Activated CD4-positive, CD25-positive, alpha-beta regulatory T cell treated with anti-CD3 and anti-CD28 coated beads, Interleukin-2, amount 50 U/mL, for 16 hours (primary cell): ENCODE results near the gene FAHD1.

ENCODE experiments used
- DNase-seq: peaks from one replicate; pipeline ENCODE4 v3.0.0-alpha.2; 2020; ENCODE audit warnings: low read depth, low spot score

Gene FAHD1

DNA sequence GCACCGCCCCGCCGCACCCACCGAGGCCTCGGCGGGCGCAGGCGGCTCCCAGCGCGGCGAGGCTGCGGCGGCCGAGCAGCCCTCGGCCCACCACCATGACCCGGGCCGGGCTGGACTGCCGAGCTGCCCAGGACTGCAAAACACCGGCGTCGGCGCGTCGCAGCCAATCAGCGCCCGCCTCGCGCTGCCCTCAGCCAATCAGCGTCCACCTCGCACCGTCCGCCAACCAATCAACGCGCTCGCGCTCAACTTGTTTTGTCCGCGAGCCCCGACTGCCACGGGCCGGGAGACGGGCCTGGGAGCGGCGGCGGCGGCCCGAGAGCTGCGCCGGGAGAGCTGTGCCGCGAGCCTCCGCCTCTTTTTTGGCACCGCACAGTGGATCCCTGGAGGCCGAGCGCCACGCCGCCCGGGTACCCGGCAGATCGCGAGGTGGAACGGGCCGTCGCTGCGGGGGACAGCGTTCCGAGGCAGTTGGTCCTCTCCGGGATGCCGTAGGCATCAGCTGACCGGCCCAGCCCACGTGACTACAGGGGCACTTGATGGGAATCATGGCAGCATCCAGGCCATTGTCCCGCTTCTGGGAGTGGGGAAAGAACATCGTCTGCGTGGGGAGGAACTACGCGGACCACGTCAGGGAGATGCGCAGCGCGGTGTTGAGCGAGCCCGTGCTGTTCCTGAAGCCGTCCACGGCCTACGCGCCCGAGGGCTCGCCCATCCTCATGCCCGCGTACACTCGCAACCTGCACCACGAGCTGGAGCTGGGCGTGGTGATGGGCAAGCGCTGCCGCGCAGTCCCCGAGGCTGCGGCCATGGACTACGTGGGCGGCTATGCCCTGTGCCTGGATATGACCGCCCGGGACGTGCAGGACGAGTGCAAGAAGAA is at the start of gene FAHD1, which contains the start of gene HAGH:
TSS of gene FAHD1 (plus strand) at position 516 of the 883 bp plus-strand sequence. CDS start at position 549, 33 bp downstream.
TSS of gene HAGH (minus strand) at position 135 of the 883 bp plus-strand sequence. CDS start at position 97, 38 bp downstream.
- DNase-seq, result peak; percentile 79

GRCh38 chr16:1777375-1778199 is 49.4 kb upstream of the FAHD1 start:
- DNase-seq, result no peak

GRCh38 chr16:1778200-1779179 is 48.5 kb upstream of the FAHD1 start:
- no peak for DNase-seq

- no peak for DNase-seq
Measured at GRCh38 chr16:1779234-1779701, 47.7 kb upstream of the FAHD1 start.

GRCh38 chr16:1779741-1780676 is 47.0 kb upstream of the FAHD1 start:
- no peak for DNase-seq

- DNase-seq, result no peak
Measured at GRCh38 chr16:1780677-1781072, 46.3 kb upstream of the FAHD1 start.

DNA sequence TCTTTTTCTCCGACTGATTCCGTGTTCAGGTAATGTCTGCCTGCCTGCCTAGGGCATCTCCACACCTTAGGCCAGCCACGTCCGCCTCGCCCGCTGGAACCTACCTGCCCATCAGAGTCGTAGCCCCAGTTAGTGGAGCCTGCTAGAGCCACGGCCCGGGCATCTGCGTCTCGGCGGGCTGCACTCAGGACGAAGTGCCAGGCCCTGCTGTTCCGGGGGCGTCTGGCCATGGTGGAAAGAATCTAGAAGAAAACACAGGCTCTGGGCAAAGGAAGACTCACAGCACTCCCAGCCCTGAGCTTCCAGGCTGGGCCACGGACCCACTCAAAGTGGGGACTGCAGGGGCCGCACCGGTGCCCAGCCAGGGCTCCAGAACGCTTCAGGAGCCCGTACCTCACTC is 45.8 kb upstream of the FAHD1 start:
- DNase-seq, result no peak

DNA sequence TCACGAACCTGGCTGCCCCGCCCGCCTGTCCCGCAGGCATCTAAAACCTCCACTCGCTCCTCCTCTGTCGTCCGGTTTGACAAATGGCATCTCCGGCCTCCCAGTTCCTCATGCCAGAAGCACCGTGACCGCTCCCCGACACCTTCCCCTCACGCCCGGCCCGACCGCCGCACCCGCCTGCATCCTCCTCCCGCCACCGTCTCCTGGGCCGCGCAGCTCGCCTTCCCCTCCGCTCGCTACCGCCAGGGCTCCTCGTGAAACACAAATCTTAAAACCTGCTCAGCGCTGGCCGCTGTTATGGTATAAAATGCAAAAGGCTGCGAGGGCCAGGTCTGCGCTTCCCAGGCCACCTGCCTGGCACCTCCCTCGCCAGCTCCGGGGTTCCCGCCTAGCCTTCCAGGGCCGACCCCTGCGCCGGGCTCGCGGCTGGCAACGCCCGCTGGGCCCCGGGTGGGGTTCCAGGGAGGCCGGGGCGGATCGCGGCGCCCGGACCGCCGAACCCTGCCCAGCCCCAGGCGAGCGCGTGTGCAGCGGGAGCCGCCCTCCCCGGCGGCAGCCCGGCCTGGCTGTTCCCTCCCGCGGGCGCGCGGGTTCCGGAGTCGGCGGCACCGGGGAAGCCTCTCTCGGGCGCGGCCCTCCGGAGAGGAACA is 45.1 kb upstream of the FAHD1 start:
- DNase-seq, result no peak

- peak; percentile 97 for DNase-seq
Measured at GRCh38 chr16:1782408-1783264, 44.4 kb upstream of the FAHD1 start, which contains the start of the genes NUBP2 and SPSB3. TSS of gene NUBP2 (plus strand) at chr16:1782960. CDS start at chr16:1783021, 61 bp downstream. TSS of gene SPSB3 (minus strand) at chr16:1782571. CDS start at chr16:1781483, 1,088 bp downstream.

DNA sequence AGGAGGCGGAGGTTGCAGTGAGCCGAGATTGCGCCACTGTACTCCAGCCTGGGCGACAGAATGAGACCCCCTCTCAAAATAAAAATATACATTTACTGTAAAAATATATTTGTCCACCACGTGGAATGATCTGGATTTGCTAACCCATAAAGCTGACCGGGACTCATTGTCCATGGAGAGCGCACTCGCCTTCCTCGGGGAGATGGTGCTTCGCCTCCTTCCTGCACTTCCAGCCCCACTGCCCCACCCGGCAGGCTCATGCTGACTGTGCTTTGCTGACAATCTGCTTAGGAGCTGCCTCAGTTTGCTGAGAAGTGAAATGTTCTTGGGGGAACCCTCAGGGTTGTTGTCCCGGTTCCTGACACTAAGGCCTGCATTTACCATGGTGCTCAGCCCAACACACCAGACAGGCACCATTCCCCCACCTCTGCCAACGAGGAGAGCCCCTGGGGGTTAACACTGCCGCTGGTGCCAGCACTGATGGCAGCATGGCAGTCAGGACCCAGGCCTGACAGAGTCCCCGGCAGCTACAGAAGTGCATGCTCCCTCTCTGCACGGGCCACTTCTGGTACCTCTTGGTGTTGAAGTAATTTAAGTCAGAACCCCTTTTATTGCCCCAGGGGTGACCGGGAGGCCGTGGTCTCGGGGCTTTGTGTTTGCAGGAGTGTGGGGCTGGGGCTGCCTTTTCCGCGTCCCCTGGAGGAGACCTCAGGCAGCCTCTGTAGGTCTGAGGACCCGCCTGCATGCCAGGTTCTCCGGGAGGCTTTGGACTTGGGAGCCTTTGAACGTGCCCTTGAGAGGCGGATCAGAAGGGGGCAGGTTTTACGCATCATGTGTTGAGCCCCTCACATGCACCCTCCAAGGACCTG is 41.8 kb upstream of the FAHD1 start:
- no peak for DNase-seq

DNA sequence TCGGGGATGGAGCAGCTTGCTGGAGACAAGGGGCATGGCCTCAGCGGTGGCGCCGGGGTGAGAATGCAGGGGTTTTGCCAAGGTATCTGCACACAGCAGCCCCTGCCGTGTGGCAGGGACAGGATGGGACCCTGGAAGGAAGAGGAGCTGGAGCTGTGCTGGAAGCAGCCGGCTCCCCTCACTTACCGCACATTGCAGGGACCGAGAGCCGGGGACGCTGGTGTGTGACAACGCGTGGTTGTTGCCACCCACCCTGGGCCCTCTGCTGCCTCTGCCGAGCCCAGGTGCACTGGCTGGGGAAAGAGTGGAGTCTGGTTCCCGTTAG is 41.2 kb upstream of the FAHD1 start:
- DNase-seq, result no peak

DNA sequence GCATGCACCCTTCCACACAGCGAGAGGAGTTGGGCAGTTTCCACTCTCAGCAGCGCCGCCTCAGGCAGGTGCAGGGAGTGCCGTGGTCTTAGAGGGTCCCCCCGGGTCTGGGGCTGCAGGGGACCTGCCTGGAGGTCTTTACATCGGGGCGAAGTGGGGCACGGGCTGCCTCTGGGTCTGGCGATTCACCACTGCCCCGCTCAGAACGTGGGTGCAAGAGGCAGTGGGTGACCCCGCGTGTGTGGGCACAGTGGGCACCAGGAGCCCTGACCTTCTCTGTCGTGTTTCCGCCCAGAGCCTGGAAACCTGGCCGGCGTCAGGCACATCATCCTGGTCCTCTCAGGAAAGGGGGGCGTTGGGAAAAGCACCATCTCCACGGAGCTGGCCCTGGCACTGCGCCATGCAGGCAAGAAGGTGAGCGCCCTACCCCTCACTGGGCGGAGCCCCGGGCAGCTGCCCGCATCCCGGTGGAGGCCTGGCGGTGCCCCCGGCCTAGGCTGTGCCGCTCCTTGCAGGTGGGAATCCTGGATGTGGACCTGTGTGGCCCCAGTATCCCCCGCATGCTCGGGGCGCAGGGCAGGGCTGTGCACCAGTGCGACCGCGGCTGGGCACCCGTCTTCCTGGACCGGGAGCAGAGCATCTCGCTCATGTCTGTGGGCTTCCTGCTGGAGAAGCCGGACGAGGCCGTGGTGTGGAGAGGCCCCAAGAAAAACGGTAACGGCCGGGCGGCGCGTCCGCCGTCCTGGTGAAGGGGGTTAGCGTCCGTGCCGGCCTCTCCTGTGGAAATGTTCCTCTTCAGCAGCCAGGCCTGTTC is 40.6 kb upstream of the FAHD1 start:
- no peak for DNase-seq

DNA sequence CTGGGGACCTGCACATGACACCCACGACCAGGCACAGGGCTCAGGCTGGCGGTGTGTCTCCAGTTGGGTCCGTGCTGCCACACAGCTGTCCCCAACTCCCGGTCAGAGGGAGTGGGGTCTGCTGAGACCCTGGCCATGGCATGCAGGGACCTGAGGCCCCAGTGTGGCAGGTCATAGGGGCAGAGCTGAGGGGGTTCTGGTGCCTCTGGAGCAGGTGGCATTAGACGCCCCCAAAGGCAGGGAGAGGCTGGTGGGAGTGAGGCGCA is 40.0 kb upstream of the FAHD1 start:
- no peak for DNase-seq

GRCh38 chr16:1787322-1788094 is 39.5 kb upstream of the FAHD1 start:
- DNase-seq, result no peak

- DNase-seq, result no peak
Measured at GRCh38 chr16:1788095-1788707, 38.8 kb upstream of the FAHD1 start.

DNA sequence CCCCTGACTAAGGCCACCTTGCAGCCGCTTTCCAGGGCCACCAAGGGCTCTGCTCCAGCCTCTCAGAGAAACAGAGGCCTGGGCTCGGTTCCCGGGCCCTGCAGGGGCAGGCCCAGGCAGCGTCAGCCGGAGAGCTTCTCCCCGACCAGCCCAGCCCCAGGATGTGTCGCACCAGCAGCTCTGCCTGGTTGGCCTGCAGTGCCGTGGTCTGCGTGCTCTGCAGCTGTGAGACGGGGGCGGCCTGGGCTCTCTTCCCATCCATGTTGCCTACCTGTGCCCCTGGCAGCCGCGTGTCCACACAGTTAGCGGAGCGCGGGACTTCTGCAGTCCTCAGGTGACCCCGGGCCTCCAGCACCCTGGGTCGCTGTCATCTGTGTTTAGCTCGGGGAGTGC is 38.3 kb upstream of the FAHD1 start:
- no peak for DNase-seq
